GM18502 (cell line): Measurements from ENCODE around the gene TTLL11.
"Not testable (repeated sequence)": the region's sequence is repeated elsewhere in the genome, so short reads cannot be mapped to it uniquely, and the experiment has no call there.

ENCODE experiments used
- ATAC-seq: cut with Tn5 transposase; IDR thresholded peaks from one replicate; pipeline ENCODE4 v1.9.1; 2021; ENCODE audit warnings: mild to moderate bottlenecking; ENCODE audit not compliant: unreplicated experiment, poor library complexity

Gene TTLL11

DNA sequence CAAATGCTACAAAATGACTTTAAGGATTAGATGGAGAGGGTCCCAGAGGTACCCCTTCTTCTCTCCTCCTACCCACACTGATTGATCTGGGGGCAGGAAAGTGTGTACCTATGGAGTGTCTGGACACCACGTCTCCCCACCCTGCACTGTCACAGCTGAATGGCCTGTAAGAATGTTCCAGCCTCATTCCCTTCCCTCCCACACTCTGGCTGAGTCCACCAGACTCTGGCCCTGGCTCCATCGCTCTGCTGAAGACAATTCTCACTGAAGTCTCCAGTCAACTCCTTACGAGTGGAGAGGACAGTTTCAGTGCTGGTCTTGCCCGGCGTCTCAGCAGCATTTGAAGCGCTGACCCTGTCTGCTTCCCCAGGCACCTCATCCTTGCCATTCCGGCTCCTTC lies 105.8 kb downstream of the TTLL11 start:
- no peak for ATAC-seq

DNA sequence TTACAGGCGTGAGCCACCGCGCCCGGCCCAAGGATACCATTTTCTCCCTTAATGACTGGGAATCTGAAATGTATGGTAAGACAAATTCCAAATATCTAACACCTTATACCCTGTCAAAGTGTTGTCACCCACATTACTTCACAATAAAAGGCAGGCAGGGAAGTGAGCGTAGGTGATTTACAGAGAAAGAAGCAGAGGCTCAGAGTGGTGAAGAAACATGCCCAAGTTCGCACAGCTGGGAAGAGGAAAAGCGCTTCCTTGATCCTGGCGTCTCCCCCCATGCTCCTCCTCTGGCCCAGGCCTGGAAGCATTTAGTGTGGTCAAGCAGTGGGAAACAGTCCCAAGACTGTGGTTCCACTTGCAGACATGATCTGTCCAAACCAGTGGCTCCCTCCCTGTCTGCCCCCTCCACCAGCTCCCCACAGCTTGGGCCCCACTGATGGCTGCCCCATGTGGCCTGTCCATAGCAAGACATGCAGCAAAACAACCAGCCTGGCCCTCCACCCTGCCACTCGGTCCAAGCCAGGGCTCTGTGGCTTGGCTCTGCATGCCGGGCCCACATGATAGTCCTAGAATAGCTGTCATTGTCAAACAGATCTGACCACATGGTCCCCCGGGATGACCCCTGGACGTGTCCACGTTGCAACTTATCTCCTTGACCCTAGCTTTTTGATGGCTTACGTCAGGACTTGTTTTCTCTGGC lies 107.2 kb downstream of the TTLL11 start:
- no peak for ATAC-seq

DNA sequence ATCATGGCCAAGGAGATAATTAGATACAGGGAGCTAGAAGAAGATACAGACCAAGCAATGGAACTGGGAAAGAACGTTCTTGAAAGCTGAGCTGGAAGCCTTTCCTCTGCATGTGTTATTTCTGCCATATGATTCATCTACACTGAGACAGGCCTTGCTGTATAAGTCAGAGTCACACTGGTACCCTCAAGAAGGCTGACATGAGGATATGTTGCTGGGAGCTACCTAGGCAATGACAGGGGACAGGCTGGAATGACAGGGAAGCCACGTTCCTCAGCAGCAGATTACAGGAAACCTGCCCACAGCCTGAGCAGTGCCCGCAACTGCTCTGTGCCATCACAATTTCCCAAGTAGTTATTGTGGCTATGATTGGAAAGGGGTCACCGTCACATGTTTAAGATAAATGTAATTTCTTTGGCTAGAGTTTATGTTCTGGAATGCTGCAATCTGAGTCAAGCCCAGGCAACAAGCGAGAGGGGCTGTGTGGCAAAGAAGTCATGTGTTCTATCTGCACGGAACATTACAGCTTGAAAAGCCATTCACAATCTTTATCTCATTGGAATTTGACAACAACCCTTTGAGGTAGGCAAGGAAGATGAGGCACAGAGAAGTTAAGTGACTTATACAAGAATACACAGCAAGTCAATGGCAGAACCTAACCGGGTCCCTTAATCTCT lies 108.2 kb downstream of the TTLL11 start:
- ATAC-seq = no peak

DNA sequence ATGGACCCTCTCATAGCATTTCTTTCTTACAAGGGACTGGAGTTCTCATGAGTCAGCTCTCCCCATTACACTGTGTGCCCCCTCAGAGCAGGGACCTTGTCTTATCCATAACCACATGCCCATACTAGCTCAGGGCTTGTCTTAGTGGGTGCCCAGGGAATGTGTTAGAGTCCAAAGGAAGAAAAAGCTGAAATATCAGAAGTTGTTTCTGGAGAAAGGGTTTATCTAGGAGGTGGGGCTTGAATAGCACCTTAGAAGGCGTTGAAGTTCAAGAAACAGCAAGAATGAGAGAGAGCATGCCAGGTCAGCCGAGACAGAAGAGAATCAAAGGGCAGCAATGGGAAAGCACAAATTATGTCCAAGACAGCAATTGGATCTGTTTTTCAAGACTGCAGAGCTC lies 109.4 kb downstream of the TTLL11 start:
- ATAC-seq = no peak

DNA sequence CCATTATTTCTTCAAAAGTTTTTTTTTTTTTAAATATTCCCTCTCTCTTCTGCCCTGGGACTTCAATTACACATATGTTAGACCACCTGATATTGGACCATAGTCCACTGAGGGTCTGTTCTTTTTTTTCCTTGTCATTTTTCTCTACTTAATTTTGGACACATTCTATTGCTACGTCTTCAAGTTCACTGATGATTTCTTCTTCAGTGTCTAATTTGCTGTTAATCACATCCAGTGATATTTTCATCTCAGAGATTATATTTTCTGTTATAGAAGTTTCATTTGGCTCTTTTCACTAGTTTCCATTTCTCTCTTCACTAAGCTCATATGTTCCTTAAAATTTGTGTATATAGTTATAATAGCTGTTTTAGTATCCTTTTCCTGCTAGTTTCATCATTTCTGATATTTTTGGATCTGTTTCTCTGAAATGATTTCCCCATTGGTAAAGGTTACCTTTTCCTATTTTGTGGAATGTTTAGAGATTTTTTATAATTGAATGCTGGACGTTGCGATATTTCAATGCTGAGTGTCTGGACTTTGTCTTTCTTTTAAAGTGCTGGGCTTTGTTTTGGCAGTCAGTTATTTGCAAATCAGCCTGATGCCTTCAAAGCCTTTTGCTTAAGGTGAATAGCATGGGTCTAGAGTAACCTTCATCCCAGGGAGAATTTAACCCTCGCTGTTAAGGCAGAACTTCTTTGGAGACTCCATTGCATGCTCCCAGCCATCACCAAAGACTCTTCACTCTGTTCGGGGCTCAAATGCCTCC lies 111.8 kb downstream of the TTLL11 start:
- ATAC-seq = no peak

DNA sequence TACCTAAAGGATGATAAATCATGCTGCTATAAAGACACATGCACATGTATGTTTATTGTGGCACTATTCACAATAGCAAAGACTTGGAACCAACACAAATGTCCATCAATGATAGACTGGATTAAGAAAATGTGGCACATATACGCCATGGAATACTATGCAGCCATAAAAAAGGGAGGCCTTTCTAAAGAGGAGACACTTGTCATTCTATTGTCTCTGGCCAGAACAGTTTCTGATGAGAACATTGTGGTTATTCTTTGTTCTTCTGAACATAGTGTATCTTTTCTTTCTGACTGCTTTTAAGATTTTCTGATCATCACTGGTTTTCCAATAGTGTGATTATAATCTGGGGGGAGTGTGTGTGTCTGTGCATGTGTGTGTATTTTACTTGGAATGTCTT lies 112.4 kb downstream of the TTLL11 start:
- ATAC-seq = not testable (repeated sequence)

DNA sequence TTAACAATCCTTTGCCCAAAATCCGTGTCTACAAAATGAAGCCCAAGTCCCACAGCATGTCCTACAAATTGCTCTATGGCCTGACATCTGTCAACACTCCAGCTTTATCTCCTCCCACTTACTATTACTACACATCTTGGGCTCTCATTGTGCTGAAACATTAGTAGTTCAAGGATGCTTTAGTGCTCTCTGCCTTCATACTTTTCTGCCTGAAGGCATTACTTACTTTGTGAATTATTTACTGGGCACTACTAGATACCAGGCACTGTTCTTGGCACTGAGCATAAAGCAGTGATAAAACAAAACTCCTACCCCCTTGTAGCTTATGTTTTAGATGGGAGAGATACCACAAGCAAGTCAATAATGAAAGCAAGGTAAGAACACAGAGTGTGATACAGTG lies 113.4 kb downstream of the TTLL11 start:
- no peak for ATAC-seq

DNA sequence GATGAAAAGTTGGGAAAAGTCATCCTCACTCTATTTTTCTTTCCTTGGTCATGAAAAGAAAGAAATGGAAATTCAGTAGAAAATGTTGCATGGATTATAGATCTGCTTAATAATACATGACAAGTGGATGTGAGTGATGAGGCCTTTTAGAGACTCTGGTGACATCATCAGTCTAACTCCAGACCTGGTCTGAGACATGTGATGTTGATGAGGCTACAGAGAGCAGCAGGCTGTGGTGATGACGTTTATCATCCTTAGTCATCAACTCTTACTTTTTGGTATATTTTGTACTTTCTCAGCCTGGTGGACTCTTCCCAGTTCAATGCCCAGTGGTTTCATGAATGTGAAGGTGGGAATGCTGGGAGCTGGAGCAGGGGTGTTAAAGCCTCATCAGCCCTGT lies 116.4 kb downstream of the TTLL11 start:
- ATAC-seq = no peak

DNA sequence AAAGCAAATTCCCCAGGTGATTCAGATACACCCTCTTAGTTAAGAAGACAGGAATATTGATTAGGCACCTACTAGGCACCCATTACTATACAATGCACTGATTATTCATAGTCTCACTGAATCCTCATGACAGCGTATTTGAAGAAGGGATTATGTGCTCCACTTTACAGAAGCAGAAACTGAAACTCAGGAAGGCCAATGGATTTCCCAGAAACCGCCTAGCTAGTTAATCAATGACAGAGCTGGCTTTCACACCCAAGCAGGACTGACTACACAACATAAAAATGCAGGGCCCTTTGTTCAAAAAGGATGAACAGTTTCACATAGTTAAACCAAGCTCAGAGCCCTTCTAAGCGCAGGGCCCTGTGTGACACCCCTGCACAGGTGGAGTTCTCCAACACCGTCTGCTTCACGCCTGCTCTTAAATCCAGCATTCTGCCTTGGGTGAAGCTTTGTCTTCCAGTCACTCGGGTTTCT lies 117.3 kb downstream of the TTLL11 start:
- ATAC-seq = no peak

DNA sequence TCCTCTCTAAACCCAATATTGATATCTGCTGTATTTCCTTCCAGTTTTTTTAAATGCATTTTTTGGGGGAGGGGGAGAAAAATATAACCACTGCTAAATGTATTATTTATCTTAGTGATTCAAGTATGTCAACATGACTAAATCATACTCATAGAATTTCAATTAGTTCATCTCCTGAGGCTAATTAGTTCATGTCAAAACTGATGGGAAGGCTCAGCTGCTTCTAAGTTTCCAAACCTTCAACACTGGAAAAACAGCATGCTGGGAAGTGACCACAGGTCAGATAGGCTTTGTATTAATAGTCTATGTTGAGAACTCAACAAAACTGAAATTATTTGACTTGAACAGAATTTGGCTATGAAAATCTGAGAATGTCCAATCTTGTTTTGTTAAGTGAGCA lies 118.7 kb downstream of the TTLL11 start:
- ATAC-seq = no peak

DNA sequence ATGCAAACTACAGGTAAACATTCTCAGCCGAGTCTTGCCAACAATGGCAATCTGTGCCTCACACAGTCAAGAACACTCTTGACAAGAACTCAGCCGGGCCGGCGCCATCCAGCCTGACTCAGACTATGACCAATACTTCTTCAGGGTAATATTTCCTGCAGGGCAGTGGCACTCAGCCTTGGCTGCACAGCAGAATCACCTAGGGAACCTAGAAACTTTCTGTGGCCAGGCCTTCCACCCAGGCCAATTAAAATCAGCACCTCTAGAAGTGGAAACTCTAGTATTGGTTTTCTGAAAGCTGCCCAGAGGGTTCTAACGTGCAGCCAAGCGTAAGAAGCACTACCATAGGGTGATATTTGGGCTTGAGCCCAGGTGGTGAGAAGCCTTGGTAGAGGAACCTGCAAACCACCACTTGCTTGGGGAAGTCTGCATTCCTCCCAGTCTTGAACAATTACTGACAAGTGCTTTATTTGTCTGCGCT lies 120.6 kb downstream of the TTLL11 start:
- peak; percentile 65 for ATAC-seq

DNA sequence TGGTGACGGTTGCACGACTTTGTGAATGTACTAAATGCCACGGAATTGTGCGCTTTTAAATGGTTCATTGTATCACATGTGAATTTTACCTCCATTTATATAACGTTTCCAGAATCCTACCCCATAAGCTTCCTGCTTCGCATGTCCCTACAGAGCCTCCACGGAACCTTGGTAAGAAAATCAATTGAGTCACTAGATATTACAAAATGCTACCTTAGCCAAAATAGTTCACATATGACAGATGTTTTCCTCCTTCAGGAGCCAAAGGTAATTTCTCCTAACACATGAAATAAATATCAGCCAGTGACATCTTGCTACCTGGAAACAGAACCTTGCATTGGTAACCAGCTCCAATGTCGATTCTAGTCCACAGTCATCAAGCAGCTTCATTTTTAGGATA lies 125.1 kb downstream of the TTLL11 start:
- no peak for ATAC-seq

DNA sequence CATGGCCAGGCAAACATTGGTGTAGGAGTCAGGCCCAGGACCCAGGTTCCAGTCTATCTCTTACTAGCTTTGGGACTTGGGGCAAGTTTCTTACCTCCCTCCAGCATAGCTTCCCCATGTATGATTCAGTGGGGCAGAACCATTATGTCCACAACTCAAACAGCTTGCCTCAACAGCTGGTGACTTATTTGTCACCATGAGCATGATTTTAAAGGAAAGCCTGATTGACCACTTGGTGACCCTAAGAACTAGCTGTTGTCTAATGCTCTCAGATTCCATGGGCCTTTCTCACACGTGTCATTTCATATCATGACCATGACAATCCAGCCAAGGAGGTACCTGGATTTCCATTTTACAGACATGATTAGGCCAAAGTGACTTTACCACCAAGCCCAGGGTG lies 126.4 kb downstream of the TTLL11 start:
- ATAC-seq = no peak

DNA sequence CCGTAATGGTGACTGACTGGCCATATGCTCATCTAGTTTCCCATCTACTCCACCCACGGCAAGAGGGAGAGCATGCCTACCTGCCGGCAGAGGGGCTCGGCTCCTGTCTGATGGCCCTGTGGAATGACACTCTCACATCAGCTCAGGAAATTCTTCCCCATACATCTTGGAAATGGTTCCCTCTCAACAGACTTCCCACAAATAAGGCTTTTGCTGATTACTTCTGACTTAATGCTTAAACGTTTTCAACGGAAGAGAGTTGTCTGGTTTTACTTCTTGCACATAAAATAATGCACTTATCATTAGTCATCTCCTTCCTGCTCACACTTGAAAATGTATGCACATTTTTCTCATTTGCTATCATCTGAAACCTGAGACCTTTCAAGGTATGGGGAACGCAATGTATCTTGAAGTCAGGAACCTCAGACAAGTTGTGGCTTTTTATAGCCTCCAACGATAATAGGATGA lies 129.5 kb downstream of the TTLL11 start:
- ATAC-seq = no peak

DNA sequence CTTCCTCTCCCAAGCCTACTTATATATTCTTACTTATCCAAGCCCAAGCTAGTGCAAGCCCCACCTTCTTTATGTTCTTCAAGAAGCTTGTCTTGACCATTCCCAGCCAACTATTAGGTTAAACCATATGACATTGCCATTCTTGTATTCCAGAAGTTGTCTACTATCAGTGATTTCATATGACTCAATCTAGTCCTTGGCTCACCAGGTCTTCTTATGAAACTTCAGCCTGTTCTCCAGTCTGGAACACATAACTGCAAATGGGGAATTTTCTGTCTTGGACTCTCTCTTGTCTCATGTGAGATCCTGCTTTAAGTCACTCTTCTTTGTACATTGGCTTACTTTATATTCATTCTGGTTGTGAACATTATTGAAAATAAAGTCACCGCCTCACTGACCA lies 130.7 kb downstream of the TTLL11 start:
- no peak for ATAC-seq

DNA sequence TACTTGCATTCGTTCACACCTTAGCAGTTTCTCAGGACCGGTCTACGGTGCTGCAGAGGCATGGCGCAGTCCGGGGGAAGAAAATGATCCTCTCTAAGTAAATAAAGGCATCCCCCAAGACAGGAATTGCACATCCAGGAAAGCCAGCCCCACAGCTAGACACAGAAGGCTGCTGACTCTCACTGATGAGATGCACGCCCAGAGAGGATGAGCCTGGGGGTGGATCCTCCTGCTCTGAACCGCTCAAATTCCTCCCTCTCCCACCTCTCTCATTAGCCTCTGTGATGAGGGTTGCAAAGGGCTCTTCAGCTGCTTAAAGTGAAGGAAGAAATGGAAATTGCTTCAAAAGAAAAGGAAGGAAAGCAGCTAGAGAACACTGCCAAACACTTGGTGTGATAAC lies 132.4 kb downstream of the TTLL11 start:
- ATAC-seq = no peak

DNA sequence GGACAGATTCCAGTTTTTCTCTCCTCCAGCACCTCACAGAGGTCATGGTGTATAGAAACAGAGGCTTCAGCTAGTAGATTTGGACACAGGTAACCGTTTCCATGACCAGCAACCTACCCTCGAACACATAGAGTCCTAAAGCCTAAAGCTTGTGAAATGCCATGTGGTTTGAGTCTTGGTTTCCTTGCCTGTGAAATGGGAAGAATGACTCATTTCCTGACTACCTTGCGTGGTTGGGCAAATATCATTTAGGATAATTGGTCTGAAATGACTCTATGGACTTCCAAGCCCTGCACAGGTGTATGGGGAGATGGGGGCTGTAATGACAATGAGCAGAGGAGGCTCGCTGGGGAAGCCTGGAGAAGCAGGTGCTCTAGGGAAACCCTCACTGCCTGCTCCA lies 134.6 kb downstream of the TTLL11 start:
- no peak for ATAC-seq

DNA sequence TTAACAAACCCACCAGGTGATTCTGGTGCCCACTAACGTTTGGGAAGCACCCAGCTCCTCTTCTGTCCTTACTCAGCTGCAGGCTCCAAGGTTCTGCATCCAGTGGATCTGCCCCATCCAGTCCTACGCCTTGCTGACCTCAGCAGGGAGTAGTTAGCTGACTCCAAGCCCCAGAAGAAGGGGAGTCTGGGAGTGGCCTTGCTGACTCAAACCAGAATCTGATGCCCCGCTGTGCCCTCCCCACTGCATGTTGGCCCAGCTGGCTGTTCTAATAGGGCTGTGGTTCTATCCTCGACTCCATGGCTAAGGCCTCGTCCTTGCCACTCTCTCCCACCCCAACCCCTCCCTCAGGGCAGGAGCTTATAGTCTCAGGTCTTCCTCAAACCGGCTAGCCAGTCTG lies 136.3 kb downstream of the TTLL11 start:
- no peak for ATAC-seq

DNA sequence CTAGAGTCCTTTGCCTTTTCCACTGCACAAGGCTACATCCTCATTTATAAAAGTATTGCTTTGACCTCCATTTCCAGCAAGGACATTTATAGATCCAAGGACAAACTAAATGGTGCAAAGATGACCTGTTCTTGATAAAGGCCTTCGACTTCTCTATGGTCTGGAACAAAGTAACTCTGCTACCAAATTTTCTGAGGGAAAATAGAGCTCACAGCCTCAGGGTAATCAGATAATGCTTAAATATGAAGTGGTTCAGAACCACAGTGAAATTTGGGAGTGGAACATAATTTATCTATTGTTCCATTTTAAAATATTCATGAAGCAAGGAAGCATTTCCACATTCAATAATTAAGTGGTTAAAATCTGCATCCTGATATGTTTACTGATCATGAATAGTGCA lies 137.5 kb downstream of the TTLL11 start:
- ATAC-seq = no peak

DNA sequence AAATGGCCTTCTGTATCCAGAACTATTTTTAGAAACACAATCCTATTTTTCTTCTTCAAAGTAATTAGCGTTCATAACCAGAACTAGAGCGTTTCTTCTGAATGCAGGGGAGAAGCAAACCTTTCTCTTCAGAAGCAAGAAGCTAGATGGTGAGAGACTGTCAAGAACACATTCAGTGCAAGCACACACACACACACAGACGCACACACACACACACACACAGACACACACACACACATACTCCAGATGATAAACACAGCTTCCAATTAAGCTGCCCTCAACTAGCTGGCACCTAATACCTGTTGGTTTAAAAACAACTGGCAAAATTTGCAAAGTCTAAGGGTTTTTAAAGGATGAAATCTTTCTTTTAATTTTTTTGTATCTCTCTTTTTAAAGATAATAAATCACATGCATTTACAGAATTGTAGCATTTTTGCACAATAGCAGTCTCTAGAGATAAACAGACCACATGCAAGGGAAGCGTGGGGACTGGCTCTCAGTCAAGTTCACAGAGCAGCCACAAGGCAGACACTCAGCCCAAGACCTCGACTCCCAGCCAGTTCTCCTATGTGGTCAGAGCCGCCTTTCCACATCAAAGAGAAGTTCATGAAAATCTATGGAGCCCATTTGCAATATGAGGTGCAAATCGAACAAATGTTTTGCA lies 138.5 kb downstream of the TTLL11 start:
- ATAC-seq = no peak

DNA sequence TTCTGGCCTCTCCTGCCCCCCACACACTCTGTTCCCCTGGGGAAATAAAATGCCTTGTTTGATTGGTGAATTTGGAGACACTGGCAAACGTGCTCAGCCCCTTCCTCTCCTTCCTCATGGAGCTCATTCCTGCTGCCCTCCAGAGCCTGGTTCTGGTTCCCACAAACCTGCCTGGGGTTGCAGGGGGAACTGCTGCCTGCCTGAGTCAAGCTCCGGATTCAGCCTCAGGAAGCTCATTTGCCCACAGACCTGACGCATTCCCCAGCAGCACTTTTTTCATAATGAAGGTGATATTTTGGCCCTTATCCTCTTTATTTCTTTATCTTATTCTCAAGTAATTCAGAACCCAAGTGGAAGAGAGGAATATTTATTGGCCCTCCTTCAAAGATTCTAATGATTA lies 140.5 kb downstream of the TTLL11 start:
- ATAC-seq = no peak
